HG03025 (cell line): ENCODE results near the gene BAZ1B.
"Not testable (repeated sequence)": the region's sequence is repeated elsewhere in the genome, so short reads cannot be mapped to it uniquely, and the experiment has no call there.

Experiments used
- ATAC-seq: cut with Tn5 transposase; IDR thresholded peaks from one replicate; pipeline ENCODE4 v1.9.1; 2021; ENCODE audit warnings: mild to moderate bottlenecking, moderate library complexity; ENCODE audit not compliant: unreplicated experiment, low FRiP score

BAZ1B gene

GRCh38 chr7:73447121-73447733 is 74.9 kb downstream of the BAZ1B start:
- no peak for ATAC-seq

- no peak for ATAC-seq
Observed at GRCh38 chr7:73446682-73447081, 75.4 kb downstream of the BAZ1B start.

GRCh38 chr7:73443548-73444255 is 78.4 kb downstream of the BAZ1B start:
- no peak for ATAC-seq

- no peak for ATAC-seq
Observed at GRCh38 chr7:73442903-73443500, 79.1 kb downstream of the BAZ1B start.

- no peak for ATAC-seq
Observed at GRCh38 chr7:73442222-73442902, 79.7 kb downstream of the BAZ1B start.

GRCh38 chr7:73439410-73439704 is 82.7 kb downstream of the BAZ1B start:
- no peak for ATAC-seq

- no peak for ATAC-seq
Observed at GRCh38 chr7:73438547-73439409, 83.3 kb downstream of the BAZ1B start.

GRCh38 chr7:73437621-73438416 is 84.3 kb downstream of the BAZ1B start:
- no peak for ATAC-seq

GRCh38 chr7:73437091-73437490 is 85.0 kb downstream of the BAZ1B start:
- ATAC-seq, result no peak

- ATAC-seq, result no peak
Observed at GRCh38 chr7:73436031-73436929, 85.8 kb downstream of the BAZ1B start.

GRCh38 chr7:73435471-73436009 is 86.6 kb downstream of the BAZ1B start:
- no peak for ATAC-seq

GRCh38 chr7:73434701-73435069 is 87.4 kb downstream of the BAZ1B start:
- ATAC-seq, result no peak

- ATAC-seq, result peak; percentile 21
Observed at GRCh38 chr7:73433924-73434700, 88.0 kb downstream of the BAZ1B start.

- no peak for ATAC-seq
Observed at GRCh38 chr7:73432676-73433075, 89.4 kb downstream of the BAZ1B start.

- no peak for ATAC-seq
Observed at GRCh38 chr7:73431041-73431835, 90.9 kb downstream of the BAZ1B start.

GRCh38 chr7:73430540-73430939 is 91.6 kb downstream of the BAZ1B start:
- ATAC-seq, result not testable (repeated sequence)
